Muscle layer of colon (tissue), 2 donors: ENCODE results near the gene ODAM.
"Not testable (repeated sequence)": the region's sequence is repeated elsewhere in the genome, so short reads cannot be mapped to it uniquely, and the experiment has no call there.

Experiments used
- H3K27ac ChIP-seq: one replicate; pipeline ENCODE4 v1.7.0; 2013; ENCODE audit warnings: low read depth, mild to moderate bottlenecking, low read length, moderate library complexity
- H3K27me3 ChIP-seq, 2 donors: one replicate each; pipeline ENCODE4 v1.7.0; 2013; ENCODE audit warnings: low read length in 2 of 2, mild to moderate bottlenecking in 2 of 2; ENCODE audit not compliant: insufficient read depth in 2 of 2, control insufficient read depth in 1 of 2
- H3K36me3 ChIP-seq: one replicate; pipeline ENCODE4 v1.7.0; 2013; ENCODE audit warnings: mild to moderate bottlenecking, low read length; ENCODE audit not compliant: insufficient read depth
- H3K4me1 ChIP-seq: one replicate; pipeline ENCODE4 v1.7.0; 2013; ENCODE audit warnings: mild to moderate bottlenecking, low read length; ENCODE audit not compliant: insufficient read depth
- H3K4me3 ChIP-seq, 2 donors: one replicate each; pipeline ENCODE4 v1.7.0; 2013; ENCODE audit warnings: low read length in 2 of 2, low read depth in 1 of 2, mild to moderate bottlenecking in 1 of 2, moderate library complexity in 1 of 2
- H3K9ac ChIP-seq: one replicate; pipeline ENCODE4 v1.7.0; 2013; ENCODE audit warnings: low read length
- H3K9me3 ChIP-seq: one replicate; pipeline ENCODE4 v1.7.0; 2013; ENCODE audit warnings: mild to moderate bottlenecking, low read length
- donor health status: abdominal sarcoma.
- donor health status: Adenocarcinoma of cecum.

ODAM gene

GRCh38 chr4:70225824-70226223, 30.3 kb downstream of the ODAM start, which contains the start of gene FDCSP:
Gene FDCSP (plus strand): TSS chr4:70226124. CDS start chr4:70231195, 5,071 bp downstream.
- H3K4me1 ChIP-seq = no peaks in the 10 kb centered on the region
- no peaks in the 10 kb centered on the region for H3K36me3 ChIP-seq
- no peak within 1 kb of the TSS for H3K9ac ChIP-seq
- no peak within 1 kb of the TSS for H3K27ac ChIP-seq
- H3K9me3 ChIP-seq = no peaks in the 10 kb centered on the region
- H3K27me3 ChIP-seq = no peaks in the 10 kb centered on the region
- H3K4me3 ChIP-seq = no peak within 1 kb of the TSS

GRCh38 chr4:70236125-70236524, 40.6 kb downstream of the ODAM start:
- H3K9ac ChIP-seq = no peak overlapping the region
- no peaks in the 10 kb centered on the region for H3K27me3 ChIP-seq
- H3K36me3 ChIP-seq = no peaks in the 10 kb centered on the region
- H3K27ac ChIP-seq = no peak overlapping the region
- no peak overlapping the region for H3K4me3 ChIP-seq
- no peaks in the 10 kb centered on the region for H3K9me3 ChIP-seq
- H3K4me1 ChIP-seq = no peaks in the 10 kb centered on the region

GRCh38 chr4:70239131-70239883, 43.8 kb downstream of the ODAM start:
- no peaks in the 10 kb centered on the region for H3K36me3 ChIP-seq
- no peak overlapping the region for H3K4me3 ChIP-seq
- H3K9me3 ChIP-seq = no peaks in the 10 kb centered on the region
- no peak overlapping the region for H3K27ac ChIP-seq
- H3K9ac ChIP-seq = no peak overlapping the region
- no peaks in the 10 kb centered on the region for H3K4me1 ChIP-seq
- H3K27me3 ChIP-seq = no peaks in the 10 kb centered on the region

GRCh38 chr4:70239884-70240591, 44.5 kb downstream of the ODAM start:
- H3K9ac ChIP-seq = no peak overlapping the region
- no peaks in the 10 kb centered on the region for H3K4me1 ChIP-seq
- no peaks in the 10 kb centered on the region for H3K9me3 ChIP-seq
- H3K27ac ChIP-seq = no peak overlapping the region
- no peaks in the 10 kb centered on the region for H3K27me3 ChIP-seq
- H3K4me3 ChIP-seq = no peak overlapping the region
- no peaks in the 10 kb centered on the region for H3K36me3 ChIP-seq

GRCh38 chr4:70242297-70242696, 46.8 kb downstream of the ODAM start, which contains the start of gene CSN3:
Gene CSN3 (plus strand): TSS chr4:70242597. CDS start chr4:70244820, 2,223 bp downstream.
- H3K36me3 ChIP-seq, H3K4me3 ChIP-seq, H3K27me3 ChIP-seq, H3K9ac ChIP-seq, H3K27ac ChIP-seq, H3K4me1 ChIP-seq, H3K9me3 ChIP-seq: not testable (repeated sequence)

GRCh38 chr4:70243091-70243490, 47.6 kb downstream of the ODAM start:
- H3K36me3 ChIP-seq = no peaks in the 10 kb centered on the region
- no peaks in the 10 kb centered on the region for H3K27me3 ChIP-seq
- H3K4me3 ChIP-seq = no peak overlapping the region
- no peaks in the 10 kb centered on the region for H3K4me1 ChIP-seq
- H3K27ac ChIP-seq = no peak overlapping the region
- H3K9ac ChIP-seq = no peak overlapping the region
- no peaks in the 10 kb centered on the region for H3K9me3 ChIP-seq

GRCh38 chr4:70251250-70251944, 55.9 kb downstream of the ODAM start:
- Histone ChIP-seq H3K9ac (no peak overlapping the region), H3K27me3 (no peaks in the 10 kb centered on the region), H3K27ac (no peak overlapping the region), H3K4me3 (no peak overlapping the region), H3K9me3 (no peaks in the 10 kb centered on the region), H3K4me1 (no peaks in the 10 kb centered on the region), H3K36me3 (no peaks in the 10 kb centered on the region)

- no peak overlapping the region for H3K27ac ChIP-seq
- no peaks in the 10 kb centered on the region for H3K9me3 ChIP-seq
- no peaks in the 10 kb centered on the region for H3K4me1 ChIP-seq
- H3K9ac ChIP-seq = no peak overlapping the region
- no peak overlapping the region for H3K4me3 ChIP-seq
- H3K36me3 ChIP-seq = no peaks in the 10 kb centered on the region
- no peaks in the 10 kb centered on the region for H3K27me3 ChIP-seq
These were observed 56.4 kb downstream of the ODAM start for GRCh38 chr4:70251945-70252277.
